GM12878 (cell line): ENCODE measurements around the gene ZNF106. TPM values are rescaled to one million over a fixed set of nuclear protein-coding genes. Genes with fewer than 3 reads are reported as not detected.

Source experiments
- BACH1 ChIP-seq: fragments of 450-650 bp; IDR thresholded peaks from 2 replicates; pipeline ENCODE4 v1.6.1; 2017; ENCODE audit warnings: mild to moderate bottlenecking, borderline replicate concordance
- CEBPZ ChIP-seq: fragments of 150-350 bp; IDR thresholded peaks from 2 replicates; pipeline ENCODE4 v1.6.1; 2016; ENCODE audit warnings: low read depth, low read length
- GABPA ChIP-seq: IDR thresholded peaks from 2 replicates; pipeline ENCODE4 v1.6.1; 2014; ENCODE audit warnings: antibody characterized with exemption, low read depth, mild to moderate bottlenecking, inconsistent platforms
- IKZF2 ChIP-seq, 2 experiments: fragments of 450-650 bp; IDR thresholded peaks; 2 replicates each; pipeline ENCODE4 v1.6.1; 2017; ENCODE audit warnings: mild to moderate bottlenecking in 2 of 2, moderate library complexity in 2 of 2
- KDM1A ChIP-seq: fragments of 200-600 bp; sonication (generic); IDR thresholded peaks from 2 replicates; pipeline ENCODE4 v1.6.1; 2016; ENCODE audit warnings: borderline replicate concordance
- MYC ChIP-seq: IDR thresholded peaks from 2 replicates; pipeline ENCODE4 v1.6.1; 2011; ENCODE audit warnings: mild to moderate bottlenecking, low read length, moderate library complexity, inconsistent platforms; ENCODE audit not compliant: insufficient read depth, insufficient replicate concordance, insufficient read length, severe bottlenecking
- NFXL1 ChIP-seq: fragments of 450-650 bp; IDR thresholded peaks from 2 replicates; pipeline ENCODE4 v1.6.1; 2017; ENCODE audit warnings: antibody characterized with exemption, mild to moderate bottlenecking, borderline replicate concordance
- PAX8 ChIP-seq: fragments of 450-650 bp; IDR thresholded peaks from 2 replicates; pipeline ENCODE4 v1.6.1; 2017; ENCODE audit warnings: mild to moderate bottlenecking, moderate library complexity
- SRF ChIP-seq, 2 experiments: IDR thresholded peaks; 2 replicates each; pipeline ENCODE4 v1.6.1; 2011; ENCODE audit warnings: low read depth in 2 of 2, low read length in 2 of 2, mild to moderate bottlenecking in 1 of 2, moderate library complexity in 1 of 2
- USF1 ChIP-seq: IDR thresholded peaks from 2 replicates; pipeline ENCODE4 v1.6.1; 2011; ENCODE audit warnings: borderline replicate concordance, low read depth, mild to moderate bottlenecking, moderate library complexity, mixed read lengths, low read length; ENCODE audit not compliant: insufficient read depth; ENCODE audit errors: extremely low read length
- polyA plus RNA-seq, 11 experiments: library from polyadenylated mRNA; depleted of rRNA in 4 of 11; unstranded in 6 of 11; stranded (reverse) in 5 of 11; fragments of >200 nt; fragmentation: Nextera tagmentation in 4 of 11; fragmentation: Illumina TruSeq in 1 of 11; extraction: Ambion mirVana in 4 of 11; extraction: Trizol in 1 of 11; gene quantifications; 1 replicate in 1 of 11; 2 replicates in 10 of 11; pipeline versions ENCODE4 v1.2.1 to v1.2.3, GENCODE V29; 2011 to 2016; ENCODE audit warnings: inconsistent platforms in 2 of 11, missing spikeins in 2 of 11, low read depth in 1 of 11
- total RNA-seq, 4 experiments: library from RNA; depleted of rRNA in 3 of 4; stranded (reverse); fragments of >200 nt in 3 of 4; fragmentation: Illumina TruSeq in 1 of 4; extraction: Trizol in 1 of 4; gene quantifications; 2 replicates each; pipeline versions ENCODE4 v1.2.1 to v1.2.3, GENCODE V29; 2013 to 2021

The ZNF106 gene
- total and polyA plus RNA-seq, 10 of the 15 experiments (the other 5 are each of a cell fraction or from before 2014, with no cell fraction given) = 10.7 to 45.3 (median 32.5) TPM

GRCh38 chr15:42444415-42445063 is 46.4 kb downstream of the ZNF106 start (continued):
- TF ChIP-seq USF1 (no peak), KDM1A (no peak), NFXL1 (no peak), SRF (IDR thresholded peaks at IDR 0.05; ENCODE audit: low read depth in 2 of 2, low read length in 2 of 2) (no peak), PAX8 (no peak), BACH1 (no peak), MYC (no peak), IKZF2 (IDR thresholded peaks at IDR 0.05) (no peak), GABPA (no peak), CEBPZ (no peak)
